Measurements from ENCODE around the gene METRNL. TPM values are rescaled to one million over a fixed set of nuclear protein-coding genes. Genes with fewer than 3 reads are reported as not detected.
"Not testable (repeated sequence)": the region's sequence is repeated elsewhere in the genome, so short reads cannot be mapped to it uniquely, and the experiment has no call there.

Gene METRNL
- total RNA-seq, 2 experiments from 2014 or later, result 42.9 to 49.9 TPM

GRCh38 chr17:83128306-83129240 lies 49.2 kb downstream of the METRNL start:
- ATAC-seq (no peak), DNase-seq (no peak)
- H3K9me3 Mint-ChIP-seq (ENCODE audit: low read depth), result no peaks in the 10 kb centered on the region
- no peak overlapping the region for H3K4me3 Mint-ChIP-seq
- H3K4me1 Mint-ChIP-seq, result peaks cover 27% of the 10 kb centered on the region
- no peak overlapping the region for H3K27ac Mint-ChIP-seq
- H3K27me3 Mint-ChIP-seq, result peaks cover 48% of the 10 kb centered on the region
- CTCF ChIA-PET, result no interaction called here
- no peaks in the 10 kb centered on the region for H3K36me3 Mint-ChIP-seq

GRCh38 chr17:83129676-83130075 lies 50.3 kb downstream of the METRNL start:
- Mint-ChIP-seq H3K27me3 (peaks cover 50% of the 10 kb centered on the region), H3K9me3 (ENCODE audit: low read depth) (no peaks in the 10 kb centered on the region), H3K4me1 (peaks cover 20% of the 10 kb centered on the region), H3K4me3 (no peak overlapping the region), H3K36me3 (no peaks in the 10 kb centered on the region), H3K27ac (no peak overlapping the region)
- no peak for ATAC-seq
- CTCF ChIA-PET, result no interaction called here
- DNase-seq, result no peak

GRCh38 chr17:83131401-83132011 lies 52.1 kb downstream of the METRNL start:
- Mint-ChIP-seq H3K27me3 (peaks cover 48% of the 10 kb centered on the region), H3K9me3 (ENCODE audit: low read depth) (no peaks in the 10 kb centered on the region), H3K4me1 (peaks cover 5% of the 10 kb centered on the region), H3K4me3 (no peak overlapping the region), H3K36me3 (no peaks in the 10 kb centered on the region), H3K27ac (no peak overlapping the region)
- CTCF ChIA-PET, result no interaction called here
- ATAC-seq (no peak), DNase-seq (no peak)

- Mint-ChIP-seq H3K4me3 (no peak overlapping the region), H3K9me3 (ENCODE audit: low read depth) (no peaks in the 10 kb centered on the region), H3K36me3 (no peaks in the 10 kb centered on the region), H3K27me3 (peaks cover 54% of the 10 kb centered on the region), H3K27ac (no peak overlapping the region), H3K4me1 (peaks cover 3% of the 10 kb centered on the region)
- ATAC-seq (no peak), DNase-seq (no peak)
- CTCF ChIA-PET, result no interaction called here
Measured at GRCh38 chr17:83132251-83133081, 53.1 kb downstream of the METRNL start.

- no peak overlapping the region for H3K27ac Mint-ChIP-seq
- H3K27me3 Mint-ChIP-seq, result peaks cover 55% of the 10 kb centered on the region
- ATAC-seq, result no peak
- no peak for DNase-seq
- H3K4me3 Mint-ChIP-seq, result no peak overlapping the region
- CTCF ChIA-PET, result no interaction called here
- no peaks in the 10 kb centered on the region for H3K36me3 Mint-ChIP-seq
- no peaks in the 10 kb centered on the region for H3K9me3 Mint-ChIP-seq (ENCODE audit: low read depth)
- peaks cover 3% of the 10 kb centered on the region for H3K4me1 Mint-ChIP-seq
Measured at GRCh38 chr17:83133302-83134121, 54.1 kb downstream of the METRNL start.

GRCh38 chr17:83134456-83134855 lies 55.0 kb downstream of the METRNL start:
- H3K4me3 Mint-ChIP-seq; CTCF ChIA-PET; H3K36me3 Mint-ChIP-seq; ATAC-seq; H3K4me1 Mint-ChIP-seq; H3K9me3 Mint-ChIP-seq (ENCODE audit: low read depth); H3K27ac Mint-ChIP-seq; DNase-seq: not testable (repeated sequence)
- peaks cover 52% of the 10 kb centered on the region for H3K27me3 Mint-ChIP-seq

- H3K27me3 Mint-ChIP-seq, result peaks cover 54% of the 10 kb centered on the region
- CTCF ChIA-PET, result no interaction called here
Measured at GRCh38 chr17:83135692-83136091, 56.3 kb downstream of the METRNL start.

GRCh38 chr17:83136156-83136555 lies 56.7 kb downstream of the METRNL start:
- Mint-ChIP-seq H3K36me3 (no peaks in the 10 kb centered on the region), H3K27ac (no peak overlapping the region), H3K9me3 (ENCODE audit: low read depth) (no peaks in the 10 kb centered on the region), H3K4me3 (no peak overlapping the region), H3K4me1 (peaks cover 3% of the 10 kb centered on the region), H3K27me3 (peaks cover 54% of the 10 kb centered on the region)
- ATAC-seq, result no peak
- no peak for DNase-seq
- CTCF ChIA-PET, result no interaction called here

More at GRCh38 chr17:83135692-83136091, 56.3 kb downstream of the METRNL start:
- H3K9me3 Mint-ChIP-seq (ENCODE audit: low read depth), result no peaks in the 10 kb centered on the region
- DNase-seq (no peak), ATAC-seq (no peak)
- no peak overlapping the region for H3K4me3 Mint-ChIP-seq
- H3K36me3 Mint-ChIP-seq, result no peaks in the 10 kb centered on the region
- peaks cover 3% of the 10 kb centered on the region for H3K4me1 Mint-ChIP-seq
- no peak overlapping the region for H3K27ac Mint-ChIP-seq

- peaks cover 2% of the 10 kb centered on the region for H3K9me3 Mint-ChIP-seq (ENCODE audit: low read depth)
- DNase-seq (no peak), ATAC-seq (no peak)
- peaks cover 54% of the 10 kb centered on the region for H3K27me3 Mint-ChIP-seq
- CTCF ChIA-PET, result interaction anchor here (1.2 kb wide), 1 partner anchor 13 kb away, joined by 3 read pairs; no protein-coding TSS in a partner anchor
- peaks cover 1% of the 10 kb centered on the region for H3K36me3 Mint-ChIP-seq
- no peak overlapping the region for H3K27ac Mint-ChIP-seq
- no peak overlapping the region for H3K4me3 Mint-ChIP-seq
- H3K4me1 Mint-ChIP-seq, result peaks cover 3% of the 10 kb centered on the region
Measured at GRCh38 chr17:83136931-83137330, 57.5 kb downstream of the METRNL start.

- Mint-ChIP-seq H3K4me1 (no peaks in the 10 kb centered on the region), H3K27ac (no peak overlapping the region), H3K36me3 (peaks cover 5% of the 10 kb centered on the region), H3K4me3 (no peak overlapping the region), H3K27me3 (peaks cover 53% of the 10 kb centered on the region), H3K9me3 (ENCODE audit: low read depth) (peaks cover 6% of the 10 kb centered on the region)
- CTCF ChIA-PET, result interaction anchor here (1.2 kb wide), 1 partner anchor 14 kb away, joined by 3 read pairs; no protein-coding TSS in a partner anchor
- no peak for ATAC-seq
- DNase-seq, result no peak
Measured at GRCh38 chr17:83137523-83137922, 58.1 kb downstream of the METRNL start.

- Mint-ChIP-seq H3K4me3 (no peak overlapping the region), H3K27ac (no peak overlapping the region), H3K27me3 (peaks cover 43% of the 10 kb centered on the region), H3K36me3 (peaks cover 5% of the 10 kb centered on the region), H3K9me3 (ENCODE audit: low read depth) (peaks cover 8% of the 10 kb centered on the region), H3K4me1 (no peaks in the 10 kb centered on the region)
- no peak for ATAC-seq
- CTCF ChIA-PET, result interaction anchor here (0.7 to 1.1 kb wide), 2 partner anchors 8 to 64 kb away, joined by 3 read pairs; no protein-coding TSS in a partner anchor
- no peak for DNase-seq
Measured at GRCh38 chr17:83138820-83139219, 59.4 kb downstream of the METRNL start.

- H3K4me1 Mint-ChIP-seq; H3K9me3 Mint-ChIP-seq (ENCODE audit: low read depth); ATAC-seq; DNase-seq; H3K27ac Mint-ChIP-seq; H3K4me3 Mint-ChIP-seq; H3K36me3 Mint-ChIP-seq: not testable (repeated sequence)
- peaks cover 43% of the 10 kb centered on the region for H3K27me3 Mint-ChIP-seq
- CTCF ChIA-PET, result interaction anchor here (0.7 kb wide), 1 partner anchor 8 kb away, joined by 3 read pairs; no protein-coding TSS in a partner anchor
Measured at GRCh38 chr17:83139541-83140248, 60.3 kb downstream of the METRNL start.

Data from activated CD8-positive, alpha-beta memory T cell treated with anti-CD3 and anti-CD28 coated beads, Interleukin-2, amount 10 ng/mL, durations not matched to agents 7 days and 5 days (primary cell).